ENCODE data around the gene POM121L2. TPM values are rescaled to one million over a fixed set of nuclear protein-coding genes. Genes with fewer than 3 reads are reported as not detected.
A peak's percentile ranks its signal among the peaks of the same experiment; 100 is the strongest.

Gene POM121L2
- total and polyA plus RNA-seq, 9 of the 15 experiments (the other 6 are each of a cell fraction or from before 2014, with no cell fraction given) = 0.23 to 0.45 TPM; not detected in 7

DNA sequence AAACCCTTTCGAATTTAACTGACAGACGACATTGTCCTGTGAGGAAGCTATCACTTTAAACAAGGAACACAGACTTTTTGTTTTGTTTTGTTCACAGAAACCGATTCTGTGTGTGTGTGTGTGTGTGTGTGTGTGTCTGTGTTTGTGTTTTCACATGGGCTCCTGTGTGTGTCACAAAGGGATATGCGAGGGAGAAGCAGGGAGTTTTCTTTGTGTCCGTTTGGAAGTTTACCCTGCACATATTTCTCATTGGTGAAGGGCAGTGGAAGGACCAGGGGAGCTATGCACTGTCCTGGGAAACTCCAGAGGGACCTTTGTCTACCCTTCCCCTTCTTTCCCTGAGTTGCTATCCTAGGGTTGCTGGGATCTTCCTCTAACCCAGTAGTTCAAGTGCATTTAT is 17.7 kb downstream of the POM121L2 start (continued):
- no peak for TF ChIP-seq ZNF586 (CRISPR knock-in tag; conservative IDR thresholded peaks at IDR 0.05)
- TF ChIP-seq ZBTB40 (IDR thresholded peaks at IDR 0.05) = no peak; the same call in 1 of the 2 replicates
- no peak for TF ChIP-seq ZBTB40 (CRISPR knock-in tag; IDR thresholded peaks at IDR 0.05)
- TF ChIP-seq POLR2AphosphoS2 (IDR thresholded peaks at IDR 0.05; ENCODE audit: low read length) = no peak
- no peak for TF ChIP-seq TGIF2 (CRISPR knock-in tag; IDR thresholded peaks at IDR 0.05)
- TF ChIP-seq HDAC6 (IDR thresholded peaks at IDR 0.05; ENCODE audit: low read depth, low read length) = no peak
- TF ChIP-seq ATF2 (CRISPR knock-in tag; IDR thresholded peaks at IDR 0.05) = no peak
- TF ChIP-seq KDM4B (IDR thresholded peaks at IDR 0.05; ENCODE audit: borderline replicate concordance in 2 of 2, low read depth in 1 of 2) = no peak
- TF ChIP-seq CHD2 (IDR thresholded peaks at IDR 0.05; ENCODE audit: low read depth, low read length) = no peak
- TF ChIP-seq NR4A1 (CRISPR knock-in tag; IDR thresholded peaks at IDR 0.05) = no peak
- TF ChIP-seq NR4A1 (tag; IDR thresholded peaks at IDR 0.05) = no peak
- peak; percentile 23; the same call in 1 of the 2 replicates for TF ChIP-seq SMARCE1 (IDR thresholded peaks at IDR 0.05)
- TF ChIP-seq CTBP1 (IDR thresholded peaks at IDR 0.05; ENCODE audit: borderline replicate concordance) = no peak
- TF ChIP-seq CBFA2T2 (conservative IDR thresholded peaks at IDR 0.05) = no peak
- no peak for TF ChIP-seq ZNF224 (CRISPR knock-in tag; IDR thresholded peaks at IDR 0.05)
- TF ChIP-seq SIRT6 (IDR thresholded peaks at IDR 0.05; ENCODE audit: low read depth, low read length) = no peak
- no peak for TF ChIP-seq HDGF (IDR thresholded peaks at IDR 0.05)
